Dedifferentiated amniotic fluid mesenchymal stem cell (primary cell): ENCODE data around the gene HIPK4.
"Not testable (repeated sequence)": the region's sequence is repeated elsewhere in the genome, so short reads cannot be mapped to it uniquely, and the experiment has no call there.

Source experiments
- DNase-seq: peaks from one replicate; pipeline ENCODE4 v3.0.0-alpha.2; 2016; ENCODE audit errors: extremely low spot score

Gene HIPK4

DNA sequence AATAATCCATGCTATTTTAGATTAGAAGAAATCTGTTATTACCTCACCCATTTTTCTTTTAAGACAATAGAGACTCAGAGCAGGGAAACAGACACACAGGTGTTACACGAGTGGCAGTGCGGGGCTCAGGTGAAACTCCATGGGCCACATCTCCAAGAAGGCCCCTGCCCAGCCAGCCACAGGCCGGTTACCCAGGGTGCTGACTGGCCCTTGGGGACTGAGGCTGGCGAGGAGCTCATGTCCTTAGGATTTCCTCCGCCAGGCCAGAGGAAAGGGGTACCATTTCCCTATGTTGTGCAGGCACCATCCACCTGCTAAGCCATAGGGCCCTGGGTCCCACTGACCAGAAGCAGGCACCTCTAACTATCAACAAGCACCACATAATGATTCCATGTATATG is 52.4 kb downstream of the HIPK4 start:
- no peak for DNase-seq

DNA sequence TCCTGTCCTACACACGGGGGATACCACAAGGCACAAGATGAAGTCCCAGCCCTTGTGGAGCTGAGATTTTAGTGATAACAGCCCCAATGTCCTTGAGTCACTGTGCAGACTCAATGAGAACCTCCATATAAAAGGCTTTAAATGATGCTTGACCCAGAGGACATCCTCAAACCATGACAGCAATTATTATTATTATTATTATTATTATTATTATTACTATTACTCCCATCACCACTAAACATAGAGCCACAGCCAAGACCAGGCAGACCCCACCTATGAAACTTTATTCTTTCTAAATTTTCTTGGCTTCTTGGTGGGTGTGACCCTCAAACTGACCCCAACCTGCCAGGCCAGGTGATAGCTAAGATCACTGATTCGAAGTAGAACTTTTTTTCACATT is 52.9 kb downstream of the HIPK4 start:
- DNase-seq, result no peak

DNA sequence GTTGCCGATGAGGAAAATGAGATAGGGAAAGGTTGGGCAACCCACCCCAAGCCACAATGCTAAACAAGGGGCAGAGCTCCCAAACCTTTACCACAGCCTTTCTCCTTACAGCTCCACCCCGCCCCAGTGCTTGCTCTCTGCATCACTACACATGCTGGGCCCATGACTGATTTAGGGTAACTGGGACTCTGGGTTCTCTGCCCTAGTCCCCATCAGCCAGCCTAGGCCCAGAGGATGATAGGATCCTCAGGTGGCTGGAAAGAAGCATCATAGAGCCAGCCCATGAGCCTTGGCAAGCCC is 53.4 kb downstream of the HIPK4 start:
- DNase-seq, result no peak

DNA sequence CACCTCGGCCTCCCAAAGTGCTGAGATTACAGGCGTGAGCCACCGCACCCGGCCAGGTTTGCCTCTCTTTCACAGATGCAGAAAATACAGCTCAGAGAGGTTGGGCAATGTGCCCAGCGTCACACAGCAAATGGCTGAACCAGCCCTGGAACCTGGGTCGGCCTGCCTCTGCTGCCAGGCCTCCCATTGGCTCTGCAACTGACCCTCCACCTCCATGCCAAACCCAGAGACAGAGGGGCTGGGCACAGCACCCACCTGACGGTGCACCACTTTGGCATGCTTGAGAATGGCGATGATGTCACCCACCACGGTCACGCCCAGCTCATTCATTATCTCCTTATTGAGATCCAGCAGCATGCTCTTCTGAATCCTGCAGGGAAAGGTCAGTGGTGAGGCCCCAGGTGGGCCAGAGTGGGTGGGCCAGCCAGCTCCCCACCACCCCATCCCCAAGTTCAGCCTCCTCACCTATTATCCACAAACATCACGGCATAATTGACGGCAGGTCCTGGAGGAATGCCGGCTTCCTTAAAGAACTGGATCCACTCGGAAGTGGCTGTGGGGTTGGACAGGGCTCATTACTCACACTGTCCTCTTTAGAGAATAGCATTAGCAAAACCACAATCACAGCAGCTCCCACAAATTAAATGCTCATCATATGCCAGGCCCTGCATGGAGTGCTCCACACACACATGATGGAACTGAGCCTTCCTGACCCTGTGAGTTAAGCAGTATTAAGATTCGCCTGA is 54.0 kb downstream of the HIPK4 start:
- DNase-seq, result no peak

DNA sequence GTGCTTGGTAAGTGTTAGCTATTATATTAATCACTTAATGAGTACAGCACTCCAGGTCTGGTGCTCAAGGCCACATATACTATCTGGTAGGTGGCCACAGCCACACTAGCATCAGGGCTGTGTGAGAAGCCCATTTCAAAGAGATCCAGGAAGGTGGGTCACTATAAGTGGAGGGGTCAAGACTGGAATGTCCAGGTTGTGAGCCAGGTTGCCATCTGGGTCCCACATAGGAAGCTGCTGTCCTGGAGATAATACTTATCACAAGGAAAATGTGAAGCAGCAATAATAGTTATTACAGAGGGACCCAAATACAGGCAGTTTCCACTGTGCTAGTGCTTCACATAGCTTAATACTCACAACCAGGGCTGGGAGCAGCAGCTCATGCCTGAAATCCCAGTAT is 54.9 kb downstream of the HIPK4 start:
- no peak for DNase-seq

DNA sequence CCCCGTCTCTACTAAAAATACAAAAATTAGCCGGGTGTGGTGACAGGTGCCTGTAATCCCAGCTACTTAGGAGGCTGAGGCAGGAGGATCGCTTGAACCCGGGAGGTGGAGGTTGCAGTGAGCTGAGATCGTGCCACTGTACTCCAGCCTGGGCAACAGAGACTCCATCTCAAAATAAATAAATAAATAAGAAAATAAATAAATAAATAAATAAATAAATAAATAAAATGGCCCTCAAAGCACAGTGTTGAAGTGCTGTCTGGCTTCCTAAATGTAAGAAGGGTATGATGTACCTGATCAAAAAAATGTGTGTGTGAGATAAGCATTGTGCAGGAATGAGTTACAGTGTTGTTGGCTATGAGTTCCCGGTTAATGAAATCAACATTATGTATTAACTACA is 56.9 kb downstream of the HIPK4 start:
- not testable (repeated sequence) for DNase-seq

DNA sequence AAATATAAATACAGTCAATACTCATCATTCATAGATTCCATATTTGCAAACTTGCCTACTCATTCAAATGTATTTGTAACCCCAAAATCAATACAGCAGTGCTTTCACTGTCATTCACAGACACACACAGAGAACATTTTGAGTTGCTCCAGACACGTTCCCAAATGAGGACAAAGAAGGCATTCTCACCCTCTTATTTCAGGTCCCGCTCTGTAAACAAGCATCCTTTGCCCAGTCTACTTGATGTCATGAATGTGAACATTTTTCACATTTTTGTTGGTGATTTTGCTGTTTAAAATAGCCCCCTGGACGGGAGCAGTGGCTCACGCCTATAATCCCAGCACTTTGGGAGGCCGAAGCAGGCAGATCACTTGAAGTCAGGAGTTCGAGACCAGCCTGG is 57.3 kb downstream of the HIPK4 start:
- no peak for DNase-seq

DNA sequence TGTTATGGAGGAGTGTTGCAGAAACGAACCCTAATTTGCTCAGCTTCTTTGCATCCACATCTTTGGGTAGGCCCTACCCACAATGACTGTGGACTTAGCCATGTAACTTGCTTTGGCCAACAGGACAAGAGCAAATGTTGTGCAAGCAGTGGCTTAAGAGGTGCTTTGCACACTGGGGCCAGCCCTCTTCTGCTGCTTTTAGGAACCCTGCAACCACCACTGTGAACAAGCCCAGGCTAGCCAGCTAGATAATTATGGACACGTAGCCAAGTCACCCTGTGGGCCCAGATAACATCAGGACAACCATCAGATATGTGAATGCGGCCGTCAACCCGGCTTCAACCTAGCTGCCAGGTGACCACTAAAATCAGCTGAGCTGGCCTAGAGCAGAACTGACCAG is 58.9 kb downstream of the HIPK4 start:
- no peak for DNase-seq
